Upper lobe of right lung (tissue), 1 donor: Measurements from ENCODE around the gene RPS19BP1. TPM values are rescaled to one million over a fixed set of nuclear protein-coding genes. Genes with fewer than 3 reads are reported as not detected.

Experiments used
- ATAC-seq: fragments of 200-7000 bp; cut with Tn5 transposase; one replicate; pipeline ENCODE4 v1.9.1; 2020; ENCODE audit warnings: mild to moderate bottlenecking, moderate library complexity
- DNase-seq: peaks from one replicate; pipeline ENCODE4 v3.0.0-alpha.2; 2020
- H3K27ac ChIP-seq: fragments of 200-600 bp; one replicate; pipeline ENCODE4 v1.8.0; 2022
- H3K27me3 ChIP-seq: fragments of 200-600 bp; one replicate; pipeline ENCODE4 v1.8.0; 2022; ENCODE audit warnings: mild to moderate bottlenecking
- H3K36me3 ChIP-seq: fragments of 200-600 bp; one replicate; pipeline ENCODE4 v1.8.0; 2022
- H3K4me1 ChIP-seq: fragments of 200-600 bp; one replicate; pipeline ENCODE4 v1.8.0; 2022
- H3K4me3 ChIP-seq: fragments of 200-600 bp; one replicate; pipeline ENCODE4 v1.8.0; 2022; ENCODE audit warnings: mild to moderate bottlenecking
- H3K9me3 ChIP-seq: fragments of 200-600 bp; one replicate; pipeline ENCODE4 v1.8.0; 2022
- CTCF ChIP-seq: fragments of 200-600 bp; IDR thresholded peaks from one replicate; pipeline ENCODE4 v1.8.0; 2022; ENCODE audit warnings: antibody characterized with exemption
- intact Hi-C: fragments of 100-400 bp; cut with DNase I; formaldehyde crosslinking; loops from one replicate; pipeline ENCODE4 v1.11.0; 2022
- total RNA-seq: library from RNA; stranded (reverse); fragmentation: NEBNext Ultra II Directional; extraction: Animal tissue kit (Norgen Biotek cat#: 25700); gene quantifications from one replicate; pipeline ENCODE4 v1.2.1, GENCODE V29; 2021
- donor health status: DM: no; HTN: yes; CAD: no; lungs with severe emphysema.

The RPS19BP1 gene
- total RNA-seq, 1 donor from 2014 or later: 72.5 TPM

DNA sequence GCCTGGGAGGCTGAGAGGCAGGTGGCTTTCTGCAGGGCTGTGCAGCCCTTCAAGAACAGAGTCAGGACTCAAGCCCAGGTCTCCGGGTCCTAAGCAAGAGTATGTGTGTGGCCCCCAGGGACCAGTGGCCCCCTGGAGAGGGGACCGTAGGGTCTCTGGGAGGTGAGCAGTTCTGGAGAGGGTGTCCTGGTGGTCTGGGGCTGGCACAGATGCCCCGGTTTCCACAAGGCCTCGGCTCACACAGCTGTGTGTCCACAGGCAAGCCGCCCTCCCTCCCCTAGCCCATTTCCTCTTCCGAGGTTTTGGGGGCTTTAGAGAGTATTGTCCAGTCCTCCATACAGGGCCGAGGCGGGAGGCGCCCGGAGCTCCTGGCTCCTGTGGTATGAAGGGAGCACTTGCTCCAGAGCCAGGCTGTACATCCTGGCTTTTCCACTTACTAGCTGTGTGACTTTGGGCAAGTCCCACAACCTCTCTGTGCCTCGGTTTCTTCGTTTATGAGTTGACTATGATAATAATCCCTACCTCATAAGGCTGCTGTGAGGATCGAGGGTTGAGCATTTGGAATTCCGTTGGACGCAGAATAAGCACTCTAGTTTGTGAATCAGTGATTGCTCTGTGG lies 3.4 kb upstream of the RPS19BP1 start:
- Histone ChIP-seq H3K4me3 (no peak overlapping the region), H3K27me3 (no peaks in the 10 kb centered on the region), H3K9me3 (no peaks in the 10 kb centered on the region), H3K4me1 (peaks cover 15% of the 10 kb centered on the region), H3K36me3 (peaks cover 2% of the 10 kb centered on the region), H3K27ac (no peak overlapping the region)
- ATAC-seq: no peak
- TF ChIP-seq CTCF: no peak
- intact Hi-C loops: loop anchor here (5.0 kb wide), 1 partner anchor 486 kb away; no protein-coding TSS in a partner anchor
- no peak for DNase-seq

DNA sequence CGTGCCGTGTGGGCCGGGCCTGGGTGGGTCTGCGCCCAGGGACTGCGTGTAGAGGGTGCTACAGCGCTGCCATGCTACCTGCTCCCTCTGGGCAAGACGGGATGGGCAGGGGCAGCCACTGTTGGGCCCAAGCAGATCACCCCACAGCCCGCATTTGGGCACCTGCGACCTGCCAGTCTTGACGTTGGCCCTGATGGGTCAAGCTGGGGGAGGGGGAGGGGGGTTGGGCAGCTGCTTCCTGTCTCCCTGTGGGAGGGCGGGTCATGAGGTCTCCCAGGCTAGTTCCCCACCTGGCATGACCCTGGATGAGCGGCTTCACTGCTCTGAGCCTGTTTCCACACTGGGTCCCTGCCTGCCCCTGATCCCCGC lies 2.8 kb upstream of the RPS19BP1 start:
- H3K36me3 ChIP-seq: peaks cover 4% of the 10 kb centered on the region
- no peaks in the 10 kb centered on the region for H3K27me3 ChIP-seq
- no peak for DNase-seq
- H3K4me1 ChIP-seq: peaks cover 21% of the 10 kb centered on the region
- TF ChIP-seq CTCF: no peak
- H3K27ac ChIP-seq: no peak overlapping the region
- no peak for ATAC-seq
- H3K4me3 ChIP-seq: no peak overlapping the region
- intact Hi-C loops: loop anchor here (5.0 kb wide), 1 partner anchor 487 kb away; no protein-coding TSS in a partner anchor
- H3K9me3 ChIP-seq: no peaks in the 10 kb centered on the region

DNA sequence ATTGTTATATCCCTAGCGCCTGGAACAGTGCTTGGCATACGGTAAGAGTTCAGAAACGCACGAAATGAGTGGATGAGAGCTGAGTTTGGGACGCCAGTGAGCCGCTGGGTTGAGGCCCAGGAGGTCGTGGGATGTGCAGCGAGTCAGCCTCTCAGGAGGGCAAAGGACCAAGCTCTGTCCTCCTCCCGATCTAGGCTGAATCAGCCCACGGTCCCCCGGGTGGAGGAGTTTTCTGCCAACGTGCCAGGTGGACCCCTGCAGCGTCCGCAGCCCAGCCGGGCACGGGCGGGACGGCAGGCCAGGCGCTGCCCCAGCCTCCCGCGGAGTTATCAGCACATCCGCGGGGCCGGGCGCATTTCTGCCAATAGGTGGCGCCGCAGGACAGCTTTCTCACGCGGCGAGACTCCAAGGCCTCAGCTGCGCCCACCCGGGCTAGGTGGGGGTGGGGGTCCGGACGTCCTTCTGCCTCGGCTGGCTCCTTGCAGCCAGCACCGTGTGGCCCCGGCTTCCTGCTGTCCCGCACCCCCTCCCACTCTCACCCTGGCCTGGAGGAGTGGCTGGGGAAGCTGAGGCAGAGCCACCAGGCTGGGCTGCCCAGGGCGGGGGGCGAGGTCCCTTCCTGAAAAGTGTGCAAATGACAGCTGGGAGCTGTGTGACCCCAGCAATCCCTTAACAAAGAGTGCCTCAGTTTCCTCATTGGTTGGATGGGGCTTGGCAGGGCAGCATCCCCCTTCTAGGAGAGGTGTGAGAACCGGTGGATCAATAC lies 2.2 kb upstream of the RPS19BP1 start:
- Histone ChIP-seq H3K4me3 (no peak overlapping the region), H3K27me3 (no peaks in the 10 kb centered on the region), H3K36me3 (peaks cover 10% of the 10 kb centered on the region), H3K27ac (no peak overlapping the region), H3K9me3 (no peaks in the 10 kb centered on the region), H3K4me1 (peaks cover 27% of the 10 kb centered on the region)
- intact Hi-C loops: loop anchor here (5.0 kb wide), 2 partner anchors 37 to 488 kb away; no protein-coding TSS in a partner anchor
- DNase-seq: peak; percentile 89
- TF ChIP-seq CTCF: peak; percentile 96
- ATAC-seq: peak; percentile 56

DNA sequence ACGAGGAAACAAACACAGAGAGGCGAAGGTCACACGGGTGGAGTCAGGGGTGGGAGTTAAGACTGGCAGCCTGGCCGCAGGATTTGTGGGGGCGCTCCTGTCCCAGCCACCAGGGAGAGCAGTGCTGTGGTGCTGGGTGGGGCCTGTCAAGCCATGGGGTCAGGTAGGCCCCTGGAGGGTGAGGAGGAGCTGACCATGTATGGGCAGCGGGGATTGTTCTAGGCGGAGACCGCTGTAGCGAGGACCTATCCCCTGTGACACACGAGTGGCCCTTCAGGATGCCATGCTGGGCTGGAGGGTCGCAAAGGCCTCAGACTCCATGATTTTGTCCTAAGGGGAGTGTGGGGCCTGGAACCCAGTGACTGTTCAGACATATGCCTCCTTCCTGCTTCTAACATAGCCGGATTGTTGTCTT lies 1.6 kb upstream of the RPS19BP1 start:
- intact Hi-C loops: loop anchor here (5.0 kb wide), 1 partner anchor 37 kb away; no protein-coding TSS in a partner anchor
- Histone ChIP-seq H3K4me1 (peaks cover 34% of the 10 kb centered on the region), H3K36me3 (peaks cover 15% of the 10 kb centered on the region), H3K4me3 (no peak overlapping the region), H3K27me3 (no peaks in the 10 kb centered on the region), H3K27ac (no peak overlapping the region), H3K9me3 (no peaks in the 10 kb centered on the region)
- no peak for TF ChIP-seq CTCF
- no peak for ATAC-seq
- no peak for DNase-seq

GRCh38 chr22:39530692-39531331 lies 1.7 kb downstream of the RPS19BP1 start:
- no peak for TF ChIP-seq CTCF
- Histone ChIP-seq H3K4me1 (peaks cover 58% of the 10 kb centered on the region), H3K36me3 (peaks cover 27% of the 10 kb centered on the region), H3K9me3 (no peaks in the 10 kb centered on the region), H3K27ac (no peak overlapping the region), H3K27me3 (no peaks in the 10 kb centered on the region), H3K4me3 (peak overlapping the region; percentile 94)
- ATAC-seq (no peak), DNase-seq (no peak)
- intact Hi-C loops: loop anchor here (5.0 kb wide), 1 partner anchor 34 kb away; no protein-coding TSS in a partner anchor
